Upper lobe of left lung (tissue), 4 donors: ENCODE measurements around the gene ITPR1.

Experiments used
- EP300 ChIP-seq, 4 donors: sonication (generic); formaldehyde crosslinking; IDR thresholded peaks; one replicate each; pipeline ENCODE4 v1.5.1; 2017; ENCODE audit warnings: antibody characterized with exemption in 4 of 4, control low read depth in 2 of 4
- POLR2A ChIP-seq, 4 donors: fragments of 450-650 bp; IDR thresholded peaks; one replicate each; pipeline ENCODE4 v1.5.1; 2016 to 2017; ENCODE audit warnings: antibody characterized with exemption in 4 of 4, mild to moderate bottlenecking in 2 of 4
- TF ChIP-seq, protein P1 (sequence below), 6 experiments: fragments of 450-650 bp in 4 of 6; fragments of 200-600 bp in 2 of 6; sonication (generic) in 2 of 6; IDR thresholded peaks; one replicate each; pipeline ENCODE4 v1.5.1; 2016 to 2019; ENCODE audit warnings: antibody characterized with exemption in 6 of 6

DNA sequence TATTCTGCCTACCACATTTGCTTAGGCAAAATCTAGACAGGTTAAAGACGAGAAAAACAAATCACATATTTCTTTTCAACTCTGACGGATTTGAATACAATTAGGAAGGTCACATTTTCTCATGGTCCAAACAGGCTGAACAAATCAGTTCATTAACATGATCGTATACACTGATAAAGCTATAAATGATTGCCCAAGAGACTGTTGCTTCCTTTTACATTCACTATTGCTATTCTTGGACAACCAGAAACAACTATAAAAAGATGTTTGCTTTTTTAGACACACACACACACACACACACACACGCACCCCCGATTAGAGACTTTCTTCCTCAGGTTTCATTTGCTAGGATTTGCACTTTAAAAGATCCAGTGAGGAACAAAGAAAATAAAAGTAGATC, 363.8 kb downstream of the ITPR1 start:
- TF ChIP-seq POLR2A (IDR thresholded peaks at IDR 0.05), result no peak
- TF ChIP-seq, protein P1, sequence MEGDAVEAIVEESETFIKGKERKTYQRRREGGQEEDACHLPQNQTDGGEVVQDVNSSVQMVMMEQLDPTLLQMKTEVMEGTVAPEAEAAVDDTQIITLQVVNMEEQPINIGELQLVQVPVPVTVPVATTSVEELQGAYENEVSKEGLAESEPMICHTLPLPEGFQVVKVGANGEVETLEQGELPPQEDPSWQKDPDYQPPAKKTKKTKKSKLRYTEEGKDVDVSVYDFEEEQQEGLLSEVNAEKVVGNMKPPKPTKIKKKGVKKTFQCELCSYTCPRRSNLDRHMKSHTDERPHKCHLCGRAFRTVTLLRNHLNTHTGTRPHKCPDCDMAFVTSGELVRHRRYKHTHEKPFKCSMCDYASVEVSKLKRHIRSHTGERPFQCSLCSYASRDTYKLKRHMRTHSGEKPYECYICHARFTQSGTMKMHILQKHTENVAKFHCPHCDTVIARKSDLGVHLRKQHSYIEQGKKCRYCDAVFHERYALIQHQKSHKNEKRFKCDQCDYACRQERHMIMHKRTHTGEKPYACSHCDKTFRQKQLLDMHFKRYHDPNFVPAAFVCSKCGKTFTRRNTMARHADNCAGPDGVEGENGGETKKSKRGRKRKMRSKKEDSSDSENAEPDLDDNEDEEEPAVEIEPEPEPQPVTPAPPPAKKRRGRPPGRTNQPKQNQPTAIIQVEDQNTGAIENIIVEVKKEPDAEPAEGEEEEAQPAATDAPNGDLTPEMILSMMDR (IDR thresholded peaks at IDR 0.05), result no peak
- no peak for TF ChIP-seq EP300 (IDR thresholded peaks at IDR 0.05)
